Measurements from ENCODE around the gene CSE1L. TPM values are rescaled to one million over a fixed set of nuclear protein-coding genes. Genes with fewer than 3 reads are reported as not detected.
"Not testable (repeated sequence)": the region's sequence is repeated elsewhere in the genome, so short reads cannot be mapped to it uniquely, and the experiment has no call there.

CSE1L gene
- total RNA-seq, 4 donors from 2014 or later: 32.8 to 88.9 (median 70.1) TPM

- H3K27me3 ChIP-seq: no peaks in the 10 kb centered on the region
- no peaks in the 10 kb centered on the region for H3K9me3 ChIP-seq
- TF ChIP-seq CTCF (IDR thresholded peaks at IDR 0.05): no peak
- TF ChIP-seq POLR2A (IDR thresholded peaks at IDR 0.05): no peak
- WGBS, 2 donors: 82 to 94% methylated on average over 7 of the region's 7 CpGs
- no peaks in the 10 kb centered on the region for H3K4me1 ChIP-seq
- intact Hi-C loops (cut with DNase I): no loop called here
- DNase-seq: no peak
- H3K27ac ChIP-seq: no peak overlapping the region
- H3K4me3 ChIP-seq: no peak overlapping the region
- peaks cover under 1 to 100% (median 18%) of the 10 kb centered on the region in 3 donors for H3K36me3 ChIP-seq
Observed at GRCh38 chr20:49097159-49097558, 51.0 kb downstream of the CSE1L start.

- Histone ChIP-seq H3K27ac (no peak overlapping the region), H3K9me3 (no peaks in the 10 kb centered on the region), H3K4me3 (no peak overlapping the region), H3K4me1 (no peaks in the 10 kb centered on the region), H3K36me3 (peaks cover 5 to 100% (median 20%) of the 10 kb centered on the region in 3 donors), H3K27me3 (no peaks in the 10 kb centered on the region)
- WGBS, 2 donors: 83 to 85% methylated on average over 4 of the region's 4 CpGs
- intact Hi-C loops (cut with DNase I): no loop called here
- TF ChIP-seq POLR2A (IDR thresholded peaks at IDR 0.05) (no peak), CTCF (IDR thresholded peaks at IDR 0.05) (no peak)
- DNase-seq: no peak
Observed at GRCh38 chr20:49098136-49098535, 52.0 kb downstream of the CSE1L start.

- no peaks in the 10 kb centered on the region for H3K4me1 ChIP-seq
- H3K9me3 ChIP-seq: no peaks in the 10 kb centered on the region
- intact Hi-C loops (cut with DNase I): no loop called here
- no peak for DNase-seq
- no peak for TF ChIP-seq POLR2A (IDR thresholded peaks at IDR 0.05)
- TF ChIP-seq CTCF (IDR thresholded peaks at IDR 0.05): no peak
- H3K27ac ChIP-seq: no peak overlapping the region
- WGBS, 2 donors: 66 to 79% methylated on average over 3 of the region's 3 CpGs
- no peak overlapping the region for H3K4me3 ChIP-seq
- H3K27me3 ChIP-seq: no peaks in the 10 kb centered on the region
- peaks cover 6 to 100% (median 23%) of the 10 kb centered on the region in 3 donors for H3K36me3 ChIP-seq
Observed at GRCh38 chr20:49099011-49099410, 52.9 kb downstream of the CSE1L start.

- 74 to 84% methylated on average over 5 of the region's 5 CpGs for WGBS, 2 donors
- H3K27ac ChIP-seq; intact Hi-C loops (cut with DNase I); H3K27me3 ChIP-seq; H3K4me1 ChIP-seq; H3K4me3 ChIP-seq; DNase-seq; H3K9me3 ChIP-seq: not testable (repeated sequence)
- peaks cover 6 to 100% (median 27%) of the 10 kb centered on the region in 3 donors for H3K36me3 ChIP-seq
Observed at GRCh38 chr20:49100292-49100691, 54.2 kb downstream of the CSE1L start.

GRCh38 chr20:49100972-49101371, 54.9 kb downstream of the CSE1L start:
- no peak for DNase-seq
- Histone ChIP-seq H3K4me1 (no peaks in the 10 kb centered on the region), H3K4me3 (no peak overlapping the region), H3K27me3 (no peaks in the 10 kb centered on the region), H3K27ac (no peak overlapping the region), H3K36me3 (peaks cover 6 to 94% (median 22%) of the 10 kb centered on the region in 3 donors), H3K9me3 (no peaks in the 10 kb centered on the region)
- 76 to 80% methylated on average over 4 of the region's 4 CpGs for WGBS, 2 donors
- intact Hi-C loops (cut with DNase I): no loop called here
- TF ChIP-seq POLR2A (IDR thresholded peaks at IDR 0.05): no peak
- no peak for TF ChIP-seq CTCF (IDR thresholded peaks at IDR 0.05)

- no peaks in the 10 kb centered on the region for H3K4me1 ChIP-seq
- H3K27ac ChIP-seq: no peak overlapping the region
- WGBS, 2 donors: 86% methylated on average over 1 of the region's 4 CpGs; no CpG with 5 or more reads in 1 of the 2 donors
- DNase-seq: no peak
- intact Hi-C loops (cut with DNase I): no loop called here
- TF ChIP-seq CTCF (IDR thresholded peaks at IDR 0.05): no peak
- no peak for TF ChIP-seq POLR2A (IDR thresholded peaks at IDR 0.05)
- H3K9me3 ChIP-seq: no peaks in the 10 kb centered on the region
- H3K4me3 ChIP-seq: no peak overlapping the region
- no peaks in the 10 kb centered on the region for H3K27me3 ChIP-seq
- peaks cover 6 to 73% (median 17%) of the 10 kb centered on the region in 3 donors for H3K36me3 ChIP-seq
Observed at GRCh38 chr20:49103019-49103418, 56.9 kb downstream of the CSE1L start.
